Epithelial cell of esophagus (primary cell): ENCODE data around the gene FHOD3.

Experiments used
- DNase-seq: peaks from one replicate; pipeline ENCODE4 v3.0.0; 2010; ENCODE audit warnings: low read depth
- H3K4me3 ChIP-seq: 2 replicates; pipeline ENCODE4 v1.5.1; 2011; ENCODE audit warnings: mild to moderate bottlenecking, low read length, control low read depth
- CTCF ChIP-seq: IDR thresholded peaks from 2 replicates; pipeline ENCODE4 v1.5.1; 2011; ENCODE audit warnings: low read depth, mild to moderate bottlenecking, low read length, control low read depth, inconsistent platforms; ENCODE audit not compliant: insufficient read depth; ENCODE audit errors: missing control alignments

The FHOD3 gene

GRCh38 chr18:36821681-36822080, 524.2 kb downstream of the FHOD3 start:
- TF ChIP-seq CTCF = no peak
- H3K4me3 ChIP-seq = no peak overlapping the region
- no peak for DNase-seq

GRCh38 chr18:36825526-36825925, 528.0 kb downstream of the FHOD3 start:
- H3K4me3 ChIP-seq = no peak overlapping the region
- no peak for DNase-seq
- no peak for TF ChIP-seq CTCF

GRCh38 chr18:36826556-36826955, 529.0 kb downstream of the FHOD3 start:
- no peak overlapping the region for H3K4me3 ChIP-seq
- no peak for TF ChIP-seq CTCF
- DNase-seq = no peak

GRCh38 chr18:36828157-36828629, 530.7 kb downstream of the FHOD3 start:
- TF ChIP-seq CTCF = no peak
- H3K4me3 ChIP-seq = peak overlapping the region; percentile 91
- peak; percentile 60 for DNase-seq

- H3K4me3 ChIP-seq = peak within 1 kb of the TSS; percentile 91
- DNase-seq = peak; percentile 89
- peak; percentile 19 for TF ChIP-seq CTCF
Measured at GRCh38 chr18:36828630-36829361, 531.3 kb downstream of the FHOD3 start, which contains the start of the genes KIAA1328 and TPGS2. Gene KIAA1328 (plus strand): TSS chr18:36829127. CDS start chr18:36829139, 12 bp downstream. Gene TPGS2 (minus strand): TSS chr18:36829002. CDS start chr18:36828767, 235 bp downstream.
